HG03442 (cell line): ENCODE results near the gene NDUFAF2.
"Not testable (repeated sequence)": the region's sequence is repeated elsewhere in the genome, so short reads cannot be mapped to it uniquely, and the experiment has no call there.

Source experiments
- ATAC-seq: cut with Tn5 transposase; IDR thresholded peaks from one replicate; pipeline ENCODE4 v1.9.1; 2021; ENCODE audit warnings: mild to moderate bottlenecking, moderate library complexity; ENCODE audit not compliant: unreplicated experiment

The NDUFAF2 gene

DNA sequence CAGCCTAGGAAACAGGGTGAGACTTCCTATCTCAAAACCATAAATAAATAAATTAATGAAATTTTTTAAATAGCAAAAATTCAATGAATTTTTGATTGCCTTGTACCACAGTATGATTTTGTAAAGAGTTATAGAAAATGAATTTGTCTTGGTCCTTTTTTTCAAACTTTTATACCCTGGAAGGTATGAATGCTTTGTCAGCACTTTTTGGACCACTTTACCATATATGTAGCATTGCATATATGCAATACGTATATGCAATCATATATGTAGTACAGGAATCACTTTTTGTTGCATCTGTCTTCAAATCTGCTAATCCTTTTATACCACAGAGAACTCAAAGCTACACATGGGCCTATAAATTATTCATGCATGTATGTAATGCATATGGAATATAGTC, 226.5 kb downstream of the NDUFAF2 start:
- no peak for ATAC-seq

DNA sequence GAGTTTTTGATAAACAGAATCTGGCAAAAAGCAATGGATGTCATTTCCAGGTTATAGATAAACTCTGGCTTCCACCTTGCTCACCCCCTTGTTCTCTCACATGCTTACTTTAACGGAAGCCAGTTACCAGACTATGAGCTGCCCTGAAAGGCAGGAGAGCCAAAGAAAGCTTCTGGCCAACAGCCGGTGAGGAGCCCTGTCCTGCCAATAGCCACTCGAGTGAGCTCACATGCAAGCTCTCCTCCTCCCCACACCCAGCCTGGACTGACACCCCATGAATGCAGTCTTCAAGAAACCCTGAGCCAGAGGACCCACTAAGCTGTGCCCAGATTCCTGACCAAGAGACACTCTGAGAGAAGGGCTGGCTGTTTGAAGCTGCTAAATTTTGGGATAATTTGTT, 231.6 kb downstream of the NDUFAF2 start:
- ATAC-seq = no peak

- ATAC-seq = no peak
These were observed 232.1 kb downstream of the NDUFAF2 start for GRCh38 chr5:61177070-61177469.

DNA sequence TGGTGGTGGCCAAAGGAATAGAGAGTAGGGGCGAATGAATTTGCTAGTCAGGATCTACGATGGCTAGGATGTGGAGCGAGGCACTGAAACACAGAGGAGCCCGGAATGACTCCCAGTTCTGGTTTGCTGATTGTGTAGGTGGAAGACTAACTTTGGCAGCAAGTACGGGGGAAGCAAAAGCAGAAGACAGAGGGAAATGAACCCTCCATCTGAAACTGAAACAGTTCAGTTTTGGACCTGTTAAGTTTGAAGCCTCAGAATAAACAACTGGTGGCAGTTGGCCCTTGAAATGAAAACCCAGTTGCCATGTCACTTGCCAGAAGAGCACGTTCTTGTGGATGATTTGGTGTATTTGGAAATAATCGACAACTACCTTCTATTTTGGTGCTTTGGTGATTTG, 232.7 kb downstream of the NDUFAF2 start:
- ATAC-seq = peak; percentile 85

GRCh38 chr5:61178702-61179101, 233.7 kb downstream of the NDUFAF2 start:
- no peak for ATAC-seq

DNA sequence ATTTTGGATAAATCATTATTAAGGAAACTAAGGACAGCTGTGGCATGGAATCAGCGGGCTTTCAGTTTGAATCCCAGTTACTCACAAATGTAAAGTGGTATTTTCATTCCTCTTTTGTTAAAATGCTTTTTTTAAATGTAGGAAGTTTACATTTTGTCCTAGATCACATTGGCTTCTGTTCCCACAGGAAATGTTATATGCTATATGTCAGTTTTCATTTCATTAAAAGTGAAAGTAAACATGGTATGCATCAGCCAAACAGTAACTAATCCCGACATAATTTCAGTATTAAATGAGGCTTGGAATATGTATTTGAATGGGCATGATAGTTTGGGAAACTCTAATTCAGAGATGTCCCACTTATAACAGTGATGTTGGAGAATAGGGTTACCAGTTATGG, 235.9 kb downstream of the NDUFAF2 start:
- no peak for ATAC-seq

GRCh38 chr5:61182449-61182848, 237.4 kb downstream of the NDUFAF2 start:
- ATAC-seq = no peak

DNA sequence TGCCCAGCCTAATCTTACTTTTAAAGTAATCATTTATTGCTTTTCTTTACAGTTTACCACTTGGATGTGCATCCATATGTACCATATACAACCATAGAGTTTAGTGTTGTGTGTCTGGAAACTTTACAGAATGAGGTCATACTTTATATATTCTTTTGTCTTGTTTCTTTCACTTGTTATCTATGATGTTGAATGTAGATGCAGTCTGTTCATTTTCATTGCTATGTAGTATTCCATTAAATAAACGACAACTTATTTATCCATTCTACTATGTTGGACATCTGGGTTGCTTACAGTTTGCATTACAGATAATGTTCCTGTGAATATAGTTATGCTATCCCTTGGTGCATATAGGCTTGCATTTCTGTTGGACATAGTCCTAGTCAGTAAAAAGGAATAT, 238.5 kb downstream of the NDUFAF2 start:
- ATAC-seq = no peak

- ATAC-seq = no peak
These were observed 239.7 kb downstream of the NDUFAF2 start for GRCh38 chr5:61184708-61185107.

DNA sequence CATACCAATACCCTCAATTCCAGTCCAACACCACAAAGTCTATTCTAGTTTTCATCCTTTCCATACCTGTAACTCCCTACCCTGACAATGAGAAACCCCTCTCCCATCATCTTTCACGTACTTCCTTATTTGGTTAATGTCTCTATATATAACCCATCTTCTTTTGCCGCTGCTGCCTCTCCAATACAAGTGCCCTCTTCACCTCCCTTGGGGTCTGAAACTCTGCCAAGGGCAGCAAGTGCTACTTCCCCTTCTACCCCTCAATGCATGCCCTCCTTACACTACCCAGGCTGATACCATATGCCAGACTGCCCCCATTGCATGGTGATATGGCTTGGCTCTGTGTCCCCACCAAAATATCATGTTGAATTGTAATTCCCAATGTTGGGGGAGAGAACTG, 241.6 kb downstream of the NDUFAF2 start:
- no peak for ATAC-seq

- not testable (repeated sequence) for ATAC-seq
These were observed 242.3 kb downstream of the NDUFAF2 start for GRCh38 chr5:61187352-61187751.

- ATAC-seq = not testable (repeated sequence)
These were observed 242.8 kb downstream of the NDUFAF2 start for GRCh38 chr5:61187826-61188225.

DNA sequence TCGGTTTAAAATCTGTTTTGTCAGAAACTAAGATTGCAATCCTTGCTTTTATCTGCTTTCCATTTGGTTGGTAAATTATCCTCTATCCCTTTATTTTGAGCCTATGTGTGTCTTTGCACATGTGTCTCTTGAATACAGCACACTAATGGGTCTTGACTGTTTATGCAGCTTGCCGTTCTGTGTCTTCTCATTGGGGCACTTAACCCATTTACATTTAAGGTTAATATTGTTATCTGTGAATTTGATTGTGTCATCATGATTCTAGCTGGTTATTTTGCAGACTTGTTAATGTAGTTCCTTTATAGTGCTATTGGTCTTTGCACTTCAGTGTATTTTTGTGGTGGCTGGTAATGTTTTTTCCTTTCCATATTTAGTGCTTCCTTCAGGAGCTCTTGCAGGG, 253.6 kb downstream of the NDUFAF2 start:
- ATAC-seq = no peak

DNA sequence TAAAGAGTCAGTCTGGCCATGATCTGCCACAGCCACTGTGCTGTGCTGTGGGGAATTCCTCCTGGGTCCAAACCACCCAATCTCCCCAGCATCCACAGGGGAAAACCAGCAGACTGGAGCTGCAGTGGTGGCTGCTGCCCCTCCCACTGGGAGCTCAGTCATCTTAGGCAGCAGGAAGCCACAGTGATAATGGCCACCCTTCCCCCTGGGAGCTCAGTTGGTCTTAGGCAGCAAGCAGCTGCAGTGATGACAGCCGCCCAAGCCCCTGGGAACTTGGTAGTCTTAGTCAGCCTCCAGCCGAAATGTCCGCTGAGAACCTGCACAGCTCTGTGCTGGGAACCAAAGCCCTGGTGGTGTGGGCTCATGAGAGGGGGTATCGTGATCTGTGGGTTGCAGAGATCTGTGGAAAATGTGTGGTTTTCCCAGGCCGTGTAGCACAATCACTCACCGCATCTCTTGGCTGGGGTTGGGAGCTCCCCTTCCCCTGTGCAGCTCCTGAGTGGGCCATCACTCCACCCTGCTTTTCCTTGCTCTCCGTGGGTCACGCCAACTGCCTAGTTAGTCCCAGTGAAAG, 255.7 kb downstream of the NDUFAF2 start:
- peak; percentile 73 for ATAC-seq

GRCh38 chr5:61202213-61202612, 257.2 kb downstream of the NDUFAF2 start:
- ATAC-seq = peak; percentile 57
